ENCODE measurements around the gene MIGA2. TPM values are rescaled to one million over a fixed set of nuclear protein-coding genes. Genes with fewer than 3 reads are reported as not detected.
A peak's percentile ranks its signal among the peaks of the same experiment; 100 is the strongest.

The MIGA2 gene
- total and polyA plus RNA-seq, 9 of the 15 experiments (the other 6 are each of a cell fraction or from before 2014, with no cell fraction given) = 0.15 to 54.1 (median 18.0) TPM

- TF ChIP-seq, protein P1, sequence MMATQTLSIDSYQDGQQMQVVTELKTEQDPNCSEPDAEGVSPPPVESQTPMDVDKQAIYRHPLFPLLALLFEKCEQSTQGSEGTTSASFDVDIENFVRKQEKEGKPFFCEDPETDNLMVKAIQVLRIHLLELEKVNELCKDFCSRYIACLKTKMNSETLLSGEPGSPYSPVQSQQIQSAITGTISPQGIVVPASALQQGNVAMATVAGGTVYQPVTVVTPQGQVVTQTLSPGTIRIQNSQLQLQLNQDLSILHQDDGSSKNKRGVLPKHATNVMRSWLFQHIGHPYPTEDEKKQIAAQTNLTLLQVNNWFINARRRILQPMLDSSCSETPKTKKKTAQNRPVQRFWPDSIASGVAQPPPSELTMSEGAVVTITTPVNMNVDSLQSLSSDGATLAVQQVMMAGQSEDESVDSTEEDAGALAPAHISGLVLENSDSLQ (IDR thresholded peaks at IDR 0.05) = peak; percentile 92
- TF ChIP-seq, protein P2, sequence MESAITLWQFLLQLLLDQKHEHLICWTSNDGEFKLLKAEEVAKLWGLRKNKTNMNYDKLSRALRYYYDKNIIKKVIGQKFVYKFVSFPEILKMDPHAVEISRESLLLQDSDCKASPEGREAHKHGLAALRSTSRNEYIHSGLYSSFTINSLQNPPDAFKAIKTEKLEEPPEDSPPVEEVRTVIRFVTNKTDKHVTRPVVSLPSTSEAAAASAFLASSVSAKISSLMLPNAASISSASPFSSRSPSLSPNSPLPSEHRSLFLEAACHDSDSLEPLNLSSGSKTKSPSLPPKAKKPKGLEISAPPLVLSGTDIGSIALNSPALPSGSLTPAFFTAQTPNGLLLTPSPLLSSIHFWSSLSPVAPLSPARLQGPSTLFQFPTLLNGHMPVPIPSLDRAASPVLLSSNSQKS (CRISPR knock-in tag; IDR thresholded peaks at IDR 0.05) = no peak
- TF ChIP-seq ZKSCAN3 (CRISPR knock-in tag; IDR thresholded peaks at IDR 0.05) = no peak
- TF ChIP-seq TEAD1 (CRISPR knock-in tag; IDR thresholded peaks at IDR 0.05) = peak in 1 of 2 experiments; percentile 77; a peak in 1 of 4 replicates
- peak; percentile 70 for TF ChIP-seq MTA2 (IDR thresholded peaks at IDR 0.05; ENCODE audit: low read depth)
- TF ChIP-seq ZNF561 (CRISPR knock-in tag; conservative IDR thresholded peaks at IDR 0.05) = no peak
- TF ChIP-seq ERF (CRISPR knock-in tag; IDR thresholded peaks at IDR 0.05) = no peak
- no peak for TF ChIP-seq ZNF324 (CRISPR knock-in tag; IDR thresholded peaks at IDR 0.05)
- peak; percentile 98 for TF ChIP-seq ATF7 (IDR thresholded peaks at IDR 0.05)
- TF ChIP-seq, protein P3, sequence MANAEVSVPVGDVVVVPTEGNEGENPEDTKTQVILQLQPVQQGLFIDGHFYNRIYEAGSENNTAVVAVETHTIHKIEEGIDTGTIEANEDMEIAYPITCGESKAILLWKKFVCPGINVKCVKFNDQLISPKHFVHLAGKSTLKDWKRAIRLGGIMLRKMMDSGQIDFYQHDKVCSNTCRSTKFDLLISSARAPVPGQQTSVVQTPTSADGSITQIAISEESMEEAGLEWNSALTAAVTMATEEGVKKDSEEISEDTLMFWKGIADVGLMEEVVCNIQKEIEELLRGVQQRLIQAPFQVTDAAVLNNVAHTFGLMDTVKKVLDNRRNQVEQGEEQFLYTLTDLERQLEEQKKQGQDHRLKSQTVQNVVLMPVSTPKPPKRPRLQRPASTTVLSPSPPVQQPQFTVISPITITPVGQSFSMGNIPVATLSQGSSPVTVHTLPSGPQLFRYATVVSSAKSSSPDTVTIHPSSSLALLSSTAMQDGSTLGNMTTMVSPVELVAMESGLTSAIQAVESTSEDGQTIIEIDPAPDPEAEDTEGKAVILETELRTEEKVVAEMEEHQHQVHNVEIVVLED (CRISPR knock-in tag; IDR thresholded peaks at IDR 0.05) = no peak
- peak; percentile 49 to 74; a peak in 2 of 4 replicates for TF ChIP-seq MAZ (CRISPR knock-in tag; conservative IDR thresholded peaks at IDR 0.05 in 1 of 2, IDR thresholded peaks at IDR 0.05 in 1 of 2)
- peak; percentile 79 for TF ChIP-seq EP300 (IDR thresholded peaks at IDR 0.05; ENCODE audit: low read length)
- peak; percentile 63; the same call in 1 of the 2 replicates for TF ChIP-seq RNF2 (IDR thresholded peaks at IDR 0.05)
- TF ChIP-seq CHCHD3 (CRISPR knock-in tag; IDR thresholded peaks at IDR 0.05) = no peak
- no peak for TF ChIP-seq HMG20B (CRISPR knock-in tag; IDR thresholded peaks at IDR 0.05)
- TF ChIP-seq, protein P4, sequence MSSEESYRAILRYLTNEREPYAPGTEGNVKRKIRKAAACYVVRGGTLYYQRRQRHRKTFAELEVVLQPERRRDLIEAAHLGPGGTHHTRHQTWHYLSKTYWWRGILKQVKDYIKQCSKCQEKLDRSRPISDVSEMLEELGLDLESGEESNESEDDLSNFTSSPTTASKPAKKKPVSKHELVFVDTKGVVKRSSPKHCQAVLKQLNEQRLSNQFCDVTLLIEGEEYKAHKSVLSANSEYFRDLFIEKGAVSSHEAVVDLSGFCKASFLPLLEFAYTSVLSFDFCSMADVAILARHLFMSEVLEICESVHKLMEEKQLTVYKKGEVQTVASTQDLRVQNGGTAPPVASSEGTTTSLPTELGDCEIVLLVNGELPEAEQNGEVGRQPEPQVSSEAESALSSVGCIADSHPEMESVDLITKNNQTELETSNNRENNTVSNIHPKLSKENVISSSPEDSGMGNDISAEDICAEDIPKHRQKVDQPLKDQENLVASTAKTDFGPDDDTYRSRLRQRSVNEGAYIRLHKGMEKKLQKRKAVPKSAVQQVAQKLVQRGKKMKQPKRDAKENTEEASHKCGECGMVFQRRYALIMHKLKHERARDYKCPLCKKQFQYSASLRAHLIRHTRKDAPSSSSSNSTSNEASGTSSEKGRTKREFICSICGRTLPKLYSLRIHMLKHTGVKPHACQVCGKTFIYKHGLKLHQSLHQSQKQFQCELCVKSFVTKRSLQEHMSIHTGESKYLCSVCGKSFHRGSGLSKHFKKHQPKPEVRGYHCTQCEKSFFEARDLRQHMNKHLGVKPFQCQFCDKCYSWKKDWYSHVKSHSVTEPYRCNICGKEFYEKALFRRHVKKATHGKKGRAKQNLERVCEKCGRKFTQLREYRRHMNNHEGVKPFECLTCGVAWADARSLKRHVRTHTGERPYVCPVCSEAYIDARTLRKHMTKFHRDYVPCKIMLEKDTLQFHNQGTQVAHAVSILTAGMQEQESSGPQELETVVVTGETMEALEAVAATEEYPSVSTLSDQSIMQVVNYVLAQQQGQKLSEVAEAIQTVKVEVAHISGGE (CRISPR knock-in tag; IDR thresholded peaks at IDR 0.05) = no peak
- TF ChIP-seq ZNF224 (CRISPR knock-in tag; IDR thresholded peaks at IDR 0.05) = no peak
- no peak for TF ChIP-seq SMAD1 (IDR thresholded peaks at IDR 0.05; ENCODE audit: low read depth, low read length, partially characterized antibody)
- no peak for TF ChIP-seq ZNF274 (IDR thresholded peaks at IDR 0.05; ENCODE audit: borderline replicate concordance, low read depth, low read length)
- TF ChIP-seq DPF2 (IDR thresholded peaks at IDR 0.05) = peak; percentile 93
- no peak for TF ChIP-seq SUPT5H (IDR thresholded peaks at IDR 0.05)
- no peak for TF ChIP-seq RBM17 (IDR thresholded peaks at IDR 0.05; ENCODE audit: borderline replicate concordance, low read depth, low read length)
These were observed 13.2 kb upstream of the MIGA2 start (continued) for GRCh38 chr9:129023036-129023907.
